Lower leg skin (tissue), 3 donors: ENCODE results near the gene ULK1.

ENCODE experiments used
- POLR2A ChIP-seq, 2 donors: fragments of 450-650 bp; IDR thresholded peaks; one replicate each; pipeline ENCODE4 v1.6.1; 2016 to 2017; ENCODE audit warnings: antibody characterized with exemption in 2 of 2, mild to moderate bottlenecking in 1 of 2, moderate library complexity in 1 of 2
- TF ChIP-seq, protein P1 (sequence below), 3 donors: fragments of 450-650 bp; IDR thresholded peaks; one replicate each; pipeline ENCODE4 v1.5.1; 2016; ENCODE audit warnings: antibody characterized with exemption in 3 of 3, mild to moderate bottlenecking in 3 of 3, moderate library complexity in 2 of 3

DNA sequence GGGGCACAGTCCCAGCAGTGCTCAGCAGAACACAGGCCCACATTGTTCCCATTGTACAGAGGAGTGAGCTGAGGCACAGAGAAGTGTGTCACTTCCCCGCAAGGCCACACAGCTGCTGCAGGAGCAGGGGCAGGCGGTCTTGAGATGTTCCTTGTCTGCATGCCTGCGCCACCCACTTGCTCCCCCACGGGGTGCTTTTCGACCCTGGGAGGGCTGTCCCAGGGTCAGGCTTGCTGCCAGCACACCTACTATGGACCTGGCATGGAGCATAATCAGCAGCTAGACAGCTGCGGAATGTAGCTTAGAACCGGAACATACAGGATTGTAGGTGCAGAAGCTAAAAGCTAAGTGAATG lies 47.5 kb downstream of the ULK1 start:
- TF ChIP-seq, protein P1, sequence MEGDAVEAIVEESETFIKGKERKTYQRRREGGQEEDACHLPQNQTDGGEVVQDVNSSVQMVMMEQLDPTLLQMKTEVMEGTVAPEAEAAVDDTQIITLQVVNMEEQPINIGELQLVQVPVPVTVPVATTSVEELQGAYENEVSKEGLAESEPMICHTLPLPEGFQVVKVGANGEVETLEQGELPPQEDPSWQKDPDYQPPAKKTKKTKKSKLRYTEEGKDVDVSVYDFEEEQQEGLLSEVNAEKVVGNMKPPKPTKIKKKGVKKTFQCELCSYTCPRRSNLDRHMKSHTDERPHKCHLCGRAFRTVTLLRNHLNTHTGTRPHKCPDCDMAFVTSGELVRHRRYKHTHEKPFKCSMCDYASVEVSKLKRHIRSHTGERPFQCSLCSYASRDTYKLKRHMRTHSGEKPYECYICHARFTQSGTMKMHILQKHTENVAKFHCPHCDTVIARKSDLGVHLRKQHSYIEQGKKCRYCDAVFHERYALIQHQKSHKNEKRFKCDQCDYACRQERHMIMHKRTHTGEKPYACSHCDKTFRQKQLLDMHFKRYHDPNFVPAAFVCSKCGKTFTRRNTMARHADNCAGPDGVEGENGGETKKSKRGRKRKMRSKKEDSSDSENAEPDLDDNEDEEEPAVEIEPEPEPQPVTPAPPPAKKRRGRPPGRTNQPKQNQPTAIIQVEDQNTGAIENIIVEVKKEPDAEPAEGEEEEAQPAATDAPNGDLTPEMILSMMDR (IDR thresholded peaks at IDR 0.05): no peak
- TF ChIP-seq POLR2A (IDR thresholded peaks at IDR 0.05): no peak
